BJ (cell line): ENCODE measurements around the gene DCTN5. TPM values are rescaled to one million over a fixed set of nuclear protein-coding genes. Genes with fewer than 3 reads are reported as not detected.

Experiments
- CTCF ChIA-PET: fragments of 350-600 bp; formaldehyde crosslinking; extraction: SDS; loops from one replicate; lab custom pipeline; 2021; ENCODE audit warnings: antibody characterized with exemption, inconsistent platforms; lab: Yijun Ruan, JAX
- POLR2A ChIA-PET: fragments of 300-600 bp; sonication (Branson Sonifier 250); formaldehyde crosslinking; extraction: SDS; loops from one replicate; lab custom pipeline; 2021; ENCODE audit warnings: antibody characterized with exemption; lab: Charles Lee
- DNase-seq: peaks from one replicate; pipeline ENCODE4 v3.0.0-alpha.2; 2011; ENCODE audit warnings: low read depth
- H3K27me3 ChIP-seq: 2 replicates; pipeline ENCODE4 v1.6.0; 2011; ENCODE audit warnings: low read length; ENCODE audit not compliant: control insufficient read depth, insufficient read depth
- H3K36me3 ChIP-seq: 2 replicates; pipeline ENCODE4 v1.5.1; 2011; ENCODE audit warnings: low read length; ENCODE audit not compliant: control insufficient read depth, insufficient read depth
- H3K4me3 ChIP-seq: 2 replicates; pipeline ENCODE4 v1.5.1; 2011; ENCODE audit warnings: low read depth, mild to moderate bottlenecking, control low read depth, low read length
- CTCF ChIP-seq: IDR thresholded peaks from 2 replicates; pipeline ENCODE4 v1.5.1; 2011; ENCODE audit warnings: low read depth, mild to moderate bottlenecking, control low read depth, inconsistent platforms, low read length, moderate library complexity; ENCODE audit not compliant: insufficient read depth
- polyA minus RNA-seq: library from RNA; depleted of rRNA, polyadenylated mRNA; stranded (reverse); fragments of >200 nt; gene quantifications from 2 replicates; pipeline ENCODE4 v1.2.3, GENCODE V29; 2011; rRNA and poly(A)+ RNA removed
- polyA plus RNA-seq: library from polyadenylated mRNA; depleted of rRNA; stranded (reverse); fragments of >200 nt; gene quantifications from 2 replicates; pipeline ENCODE4 v1.2.3, GENCODE V29; 2011; rRNA removed

Gene DCTN5
- polyA plus RNA-seq (54.0 and 79.1 TPM in 2 replicates), polyA minus RNA-seq (39.9 and 41.2 TPM in 2 replicates)

GRCh38 chr16:23640931-23641765 lies at the start of gene DCTN5, which contains the start of gene PALB2:
TSS of gene DCTN5 (plus strand) at chr16:23641466. CDS start at chr16:23641543, 77 bp downstream.
TSS of gene PALB2 (minus strand) at chr16:23641310. CDS start at chr16:23641157, 153 bp downstream.
- POLR2A ChIA-PET = interaction anchor here (0.5 kb wide), 1 partner anchor 1270 kb away, joined by 8 read pairs; no protein-coding TSS in a partner anchor
- CTCF ChIA-PET = interaction anchor here (0.7 to 1.0 kb wide), 2 partner anchors 31 to 39 kb away, joined by 3 read pairs; no protein-coding TSS in a partner anchor
- no peak for TF ChIP-seq CTCF
- Histone ChIP-seq H3K36me3 (peaks cover 4% of the 10 kb centered on the region; the same call in 1 of the 2 replicates), H3K27me3 (no peaks in the 10 kb centered on the region), H3K4me3 (peak within 1 kb of the TSS; percentile 99)
- DNase-seq = peak; percentile 66

- H3K36me3 ChIP-seq = peaks cover 16% of the 10 kb centered on the region
- no peak for TF ChIP-seq CTCF
- no peak overlapping the region for H3K4me3 ChIP-seq
- DNase-seq = no peak
- H3K27me3 ChIP-seq = no peaks in the 10 kb centered on the region
- CTCF ChIA-PET = no interaction called here
- POLR2A ChIA-PET = no interaction called here
Measured at GRCh38 chr16:23594186-23594585, 47.1 kb upstream of the DCTN5 start.

GRCh38 chr16:23595246-23595950 lies 45.9 kb upstream of the DCTN5 start:
- no peak for TF ChIP-seq CTCF
- H3K27me3 ChIP-seq = no peaks in the 10 kb centered on the region
- H3K4me3 ChIP-seq = peak overlapping the region; percentile 93
- no peak for DNase-seq
- peaks cover 12% of the 10 kb centered on the region for H3K36me3 ChIP-seq
- POLR2A ChIA-PET = no interaction called here
- CTCF ChIA-PET = interaction anchor here (0.7 to 2.2 kb wide), 3 partner anchors 10 to 71 kb away, joined by 3 to 11 read pairs (median 4); no protein-coding TSS in a partner anchor

GRCh38 chr16:23595951-23596720 lies 45.1 kb upstream of the DCTN5 start, which contains the start of gene NDUFAB1:
TSS of gene NDUFAB1 (minus strand) at chr16:23596316. CDS start at chr16:23596290, 26 bp downstream.
- Histone ChIP-seq H3K4me3 (peak within 1 kb of the TSS; percentile 93), H3K36me3 (peaks cover 12% of the 10 kb centered on the region), H3K27me3 (no peaks in the 10 kb centered on the region)
- POLR2A ChIA-PET = no interaction called here
- peak; percentile 74 for TF ChIP-seq CTCF
- CTCF ChIA-PET = interaction anchor here (0.6 to 2.2 kb wide), 12 partner anchors 8 to 104 kb away, joined by 3 to 11 read pairs (median 4); partner anchors contain the start of gene UBFD1
- DNase-seq = peak; percentile 32
